H1 (cell line): ENCODE measurements around the gene CD72. TPM values are rescaled to one million over a fixed set of nuclear protein-coding genes. Genes with fewer than 3 reads are reported as not detected.
A peak's percentile ranks its signal among the peaks of the same experiment; 100 is the strongest.

Experiments
- CTCF ChIA-PET: fragments of 300-600 bp; sonication (Branson Sonifier 250); formaldehyde crosslinking; loops from one replicate; lab custom pipeline; 2021; ENCODE audit not compliant: partially characterized antibody; lab: Charles Lee
- POLR2A ChIA-PET: fragments of 300-600 bp; sonication (Branson Sonifier 250); formaldehyde crosslinking; loops from one replicate; lab custom pipeline; 2021; ENCODE audit warnings: inconsistent platforms; ENCODE audit not compliant: partially characterized antibody; lab: Charles Lee
- DNase-seq, 2 experiments: peaks; one replicate each; pipeline versions ENCODE4 v3.0.0 to v3.0.0-alpha.2; 2010 to 2022; ENCODE audit warnings: low spot score in 2 of 2, low read depth in 1 of 2, mixed read lengths in 1 of 2
- FAIRE-seq: peaks from 2 replicates; lab custom pipeline; 2011; peaks lifted over from hg19 to GRCh38; lab: Jason Lieb, UNC
- H2AFZ ChIP-seq: 2 replicates; pipeline ENCODE4 v1.8.1; 2012; ENCODE audit warnings: low read length, inconsistent platforms
- H2AK5ac ChIP-seq: 2 replicates; pipeline ENCODE4 v1.6.1; 2013; ENCODE audit warnings: low read depth, low read length
- H2BK120ac ChIP-seq: replicated peaks from 2 replicates; pipeline ENCODE3; 2013; ENCODE audit warnings: low read depth, low read length, inconsistent platforms
- H2BK12ac ChIP-seq: 2 replicates; pipeline ENCODE4 v1.6.1; 2013; ENCODE audit warnings: low read depth, low read length
- H2BK15ac ChIP-seq: 2 replicates; pipeline ENCODE4 v1.6.1; 2013; ENCODE audit warnings: low read length
- H2BK20ac ChIP-seq: 2 replicates; pipeline ENCODE4 v1.6.1; 2013; ENCODE audit warnings: low read length
- H2BK5ac ChIP-seq: 2 replicates; pipeline ENCODE4 v1.6.1; 2013; ENCODE audit warnings: low read depth, low read length
- H3K14ac ChIP-seq: 2 replicates; pipeline ENCODE4 v1.6.1; 2013; ENCODE audit warnings: inconsistent platforms; ENCODE audit not compliant: insufficient read length
- H3K18ac ChIP-seq: 2 replicates; pipeline ENCODE4 v1.6.1; 2013; ENCODE audit warnings: low read length; ENCODE audit errors: extremely low read depth
- H3K23ac ChIP-seq: 2 replicates; pipeline ENCODE4 v1.6.1; 2013; ENCODE audit warnings: inconsistent platforms; ENCODE audit not compliant: insufficient read length
- H3K23me2 ChIP-seq: 2 replicates; pipeline ENCODE4 v1.6.1; 2013; ENCODE audit warnings: low read depth, low read length
- H3K27ac ChIP-seq: 2 replicates; pipeline ENCODE4 v1.6.1; 2011; ENCODE audit warnings: low read depth, low read length, inconsistent platforms
- H3K27me3 ChIP-seq, 4 experiments: replicated peaks in 1 of 4; 1 replicate in 1 of 4; 2 replicates in 3 of 4; pipeline versions ENCODE4 v1.6.1 to v1.8.1; 2011 to 2013; ENCODE audit warnings: low read length in 3 of 4, mild to moderate bottlenecking in 3 of 4, inconsistent platforms in 2 of 4, mixed read lengths in 2 of 4, moderate library complexity in 1 of 4; ENCODE audit not compliant: control insufficient read depth in 3 of 4, insufficient read depth in 3 of 4; ENCODE audit errors: extremely low read depth in 1 of 4
- H3K36me3 ChIP-seq, 4 experiments: 2 replicates each; pipeline versions ENCODE4 v1.6.1 to v1.8.1; 2011 to 2013; ENCODE audit warnings: mild to moderate bottlenecking in 4 of 4, low read length in 3 of 4, moderate library complexity in 2 of 4, control low read depth in 1 of 4, inconsistent platforms in 1 of 4; ENCODE audit not compliant: insufficient read depth in 4 of 4, control insufficient read depth in 2 of 4
- H3K4ac ChIP-seq: replicated peaks from 2 replicates; pipeline ENCODE3; 2013; ENCODE audit warnings: low read length, low read depth, mixed read lengths, inconsistent platforms; ENCODE audit not compliant: insufficient read length
- H3K4me1 ChIP-seq, 4 experiments: replicated peaks in 1 of 4; 1 replicate in 1 of 4; 2 replicates in 3 of 4; pipeline versions ENCODE4 v1.6.1 to v1.8.1; 2011 to 2013; ENCODE audit warnings: low read length in 3 of 4, inconsistent platforms in 2 of 4, mixed read lengths in 1 of 4; ENCODE audit not compliant: insufficient read depth in 4 of 4, control insufficient read depth in 3 of 4
- H3K4me2 ChIP-seq, 2 experiments: 2 replicates each; pipeline versions ENCODE4 v1.6.1 to v1.8.1; 2011 to 2013; ENCODE audit warnings: low read depth in 2 of 2, low read length in 2 of 2, control low read depth in 1 of 2, inconsistent platforms in 1 of 2, mild to moderate bottlenecking in 1 of 2; ENCODE audit not compliant: insufficient read depth in 1 of 2
- H3K4me3 ChIP-seq, 4 experiments: fragments of 200-600, 300-600 bp in 1 of 4; sonication (generic), shearing (Covaris generic), sonication (Bioruptor Twin) in 1 of 4; 2 replicates each; pipeline versions ENCODE4 v1.5.1 to v1.8.1; 2011 to 2016; ENCODE audit warnings: low read length in 4 of 4, low read depth in 3 of 4, control low read depth in 2 of 4, inconsistent platforms in 2 of 4, mild to moderate bottlenecking in 2 of 4, mixed read lengths in 1 of 4, moderate library complexity in 1 of 4; ENCODE audit not compliant: insufficient read depth in 2 of 4; ENCODE audit errors: extremely low read depth in 1 of 4
- H3K56ac ChIP-seq: replicated peaks from 2 replicates; pipeline ENCODE3; 2013; ENCODE audit warnings: low read depth, mild to moderate bottlenecking, mixed read lengths, low read length, inconsistent platforms; ENCODE audit not compliant: insufficient read length
- H3K79me1 ChIP-seq: 2 replicates; pipeline ENCODE4 v1.6.1; 2013; ENCODE audit warnings: low read depth, low read length, control low read depth
- H3K79me2 ChIP-seq, 2 experiments: 2 replicates each; pipeline versions ENCODE4 v1.6.1 to v1.8.1; 2012 to 2013; ENCODE audit warnings: low read length in 2 of 2, mild to moderate bottlenecking in 2 of 2, inconsistent platforms in 1 of 2; ENCODE audit not compliant: insufficient read depth in 2 of 2, control insufficient read depth in 1 of 2
- H3K9ac ChIP-seq, 4 experiments: replicated peaks in 1 of 4; 1 replicate in 1 of 4; 2 replicates in 3 of 4; pipeline versions ENCODE4 v1.6.1 to v1.8.1; 2011 to 2013; ENCODE audit warnings: low read depth in 3 of 4, low read length in 3 of 4, control low read depth in 2 of 4, mild to moderate bottlenecking in 2 of 4, moderate library complexity in 2 of 4, inconsistent platforms in 1 of 4; ENCODE audit errors: extremely low read depth in 1 of 4
- H3K9me3 ChIP-seq, 2 experiments: 2 replicates each; pipeline versions ENCODE4 v1.6.1 to v1.8.1; 2012 to 2013; ENCODE audit warnings: mild to moderate bottlenecking in 2 of 2, moderate library complexity in 2 of 2, control low read depth in 1 of 2, inconsistent platforms in 1 of 2, low read depth in 1 of 2, low read length in 1 of 2, mixed read lengths in 1 of 2; ENCODE audit not compliant: insufficient read depth in 2 of 2
- H4K20me1 ChIP-seq, 2 experiments: replicated peaks in 1 of 2; 2 replicates each; pipeline versions ENCODE3 to v1.8.1; 2011 to 2013; ENCODE audit warnings: inconsistent platforms in 2 of 2, low read length in 2 of 2, mild to moderate bottlenecking in 1 of 2; ENCODE audit not compliant: insufficient read depth in 2 of 2, control insufficient read depth in 1 of 2
- H4K5ac ChIP-seq: 2 replicates; pipeline ENCODE4 v1.6.1; 2013; ENCODE audit warnings: low read length, low read depth, mixed read lengths, inconsistent platforms; ENCODE audit not compliant: insufficient read length
- H4K8ac ChIP-seq: 2 replicates; pipeline ENCODE4 v1.8.0; 2013; ENCODE audit warnings: mild to moderate bottlenecking, moderate library complexity, low read length, inconsistent platforms; ENCODE audit not compliant: insufficient read depth; ENCODE audit errors: extremely low read depth
- H4K91ac ChIP-seq: replicated peaks from 2 replicates; pipeline ENCODE3; 2013; ENCODE audit warnings: low read length, mixed read lengths, inconsistent platforms; ENCODE audit not compliant: insufficient read length
- CBX8 ChIP-seq: fragments of 300-800, 300-1000 bp; sonication (generic); IDR thresholded peaks from 2 replicates; pipeline ENCODE4 v1.7.1; 2016; ENCODE audit warnings: low read depth, low read length, borderline replicate concordance
- EP300 ChIP-seq, 2 experiments: IDR thresholded peaks; 1 replicate in 1 of 2; 2 replicates in 1 of 2; pipeline ENCODE4 v1.6.1; 2011 to 2012; ENCODE audit warnings: low read depth in 2 of 2, low read length in 2 of 2, mild to moderate bottlenecking in 2 of 2, borderline replicate concordance in 1 of 2, inconsistent platforms in 1 of 2, moderate library complexity in 1 of 2
- GTF2F1 ChIP-seq: IDR thresholded peaks from 2 replicates; pipeline ENCODE4 v1.6.1; 2012; ENCODE audit warnings: low read depth, low read length, improper control_type of control experiment, borderline replicate concordance
- HDAC2 ChIP-seq, 2 experiments: fragments of 300-600 bp in 1 of 2; sonication (generic) in 1 of 2; IDR thresholded peaks; 2 replicates each; pipeline ENCODE4 v1.6.1; 2011 to 2012; ENCODE audit warnings: low read depth in 2 of 2, low read length in 2 of 2, mild to moderate bottlenecking in 2 of 2, moderate library complexity in 2 of 2, borderline replicate concordance in 1 of 2, inconsistent platforms in 1 of 2
- JUN ChIP-seq: IDR thresholded peaks from 2 replicates; pipeline ENCODE4 v1.6.1; 2011; ENCODE audit warnings: low read depth, mild to moderate bottlenecking, improper control_type of control experiment, low read length
- KDM5A ChIP-seq: fragments of 200-600 bp; IDR thresholded peaks from 2 replicates; pipeline ENCODE4 v1.7.1; 2012; ENCODE audit warnings: mild to moderate bottlenecking, low read length, inconsistent platforms, mixed read lengths
- RXRA ChIP-seq: IDR thresholded peaks from 2 replicates; pipeline ENCODE4 v1.6.1; 2011; ENCODE audit warnings: low read depth, mild to moderate bottlenecking, low read length, moderate library complexity; ENCODE audit not compliant: insufficient read depth
- SIN3A ChIP-seq, 2 experiments: IDR thresholded peaks in 1 of 2; conservative IDR thresholded peaks in 1 of 2; 2 replicates each; pipeline ENCODE4 v1.6.1; 2011 to 2012; ENCODE audit warnings: low read length in 2 of 2, improper control_type of control experiment in 1 of 2, low read depth in 1 of 2, mild to moderate bottlenecking in 1 of 2
- SUZ12 ChIP-seq: fragments of 200-600 bp; sonication (generic); IDR thresholded peaks from 2 replicates; pipeline ENCODE4 v1.6.1; 2012; ENCODE audit warnings: mild to moderate bottlenecking, inconsistent platforms, low read length, moderate library complexity, mixed read lengths
- TBP ChIP-seq: IDR thresholded peaks from 2 replicates; pipeline ENCODE4 v1.6.1; 2011; ENCODE audit warnings: low read depth, low read length, improper control_type of control experiment
- USF2 ChIP-seq: IDR thresholded peaks from 2 replicates; pipeline ENCODE4 v1.6.1; 2011; ENCODE audit warnings: low read length, improper control_type of control experiment
- WGBS, 2 experiments: shearing (Covaris generic) in 1 of 2; methylation state at CpG; one replicate each; pipeline versions ENCODE4 v1.1.6 to v1.1.7; 2013 to 2015; ENCODE audit warnings: low lambda C conversion rate in 2 of 2, mixed read lengths in 2 of 2, inconsistent platforms in 1 of 2, low coverage in 1 of 2, missing lambda C conversion rate in 1 of 2; ENCODE audit not compliant: insufficient replicate concordance in 2 of 2, insufficient coverage in 1 of 2, insufficient read length in 1 of 2; ENCODE audit errors: extremely low coverage in 1 of 2, missing lambda C conversion rate in 1 of 2; 5-methylcytosine and 5-hydroxymethylcytosine counted together
- polyA plus RNA-seq, 7 experiments: library from polyadenylated mRNA; depleted of rRNA in 3 of 7; stranded (reverse) in 5 of 7; unstranded in 2 of 7; fragments of >200 nt in 5 of 7; fragments of 200-250 nt in 2 of 7; gene quantifications; 1 replicate in 5 of 7; 2 replicates in 1 of 7; 4 replicates in 1 of 7; pipeline versions ENCODE4 v1.2.1 to v1.2.3, GENCODE V29; 2011 to 2013; ENCODE audit warnings: missing spikeins in 2 of 7, mixed read lengths in 2 of 7
- total RNA-seq: library from RNA; stranded (reverse); fragmentation: NEBNext Ultra II Directional; extraction: Animal tissue kit (Norgen Biotek cat#: 25700); gene quantifications from 2 replicates; pipeline ENCODE4 v1.2.1, GENCODE V29; 2021

CD72 gene
- total and polyA plus RNA-seq, 2 of the 8 experiments (the other 6 are each of a cell fraction or from before 2014, with no cell fraction given) = 4.0 to 4.5 TPM

- FAIRE-seq = no peak
- Histone ChIP-seq H3K23ac (no peak overlapping the region), H3K4me2 (peak overlapping the region in 1 of 2 experiments; percentile 92; a peak in 1 of 4 replicates), H3K4me1 (peaks cover 0 to 2% (median under 1%) of the 10 kb centered on the region in 4 experiments; a peak in 5 of 7 replicates), H2AFZ (no peak overlapping the region), H3K4me3 (no peak overlapping the region), H3K27me3 (peaks cover 0 to 7% (median 0%) of the 10 kb centered on the region in 4 experiments; a peak in 1 of 7 replicates), H3K14ac (no peak overlapping the region), H3K79me2 (no peaks in the 10 kb centered on the region), H3K56ac (no peak overlapping the region), H4K20me1 (peaks cover 2 to 4% of the 10 kb centered on the region in 2 experiments), H2AK5ac (no peak overlapping the region), H4K91ac (no peak overlapping the region), H3K4ac (no peak overlapping the region), H4K5ac (no peak overlapping the region), H3K27ac (no peak overlapping the region), H2BK12ac (no peak overlapping the region), H4K8ac (no peak overlapping the region), H3K36me3 (peaks cover 0 to 11% (median under 1%) of the 10 kb centered on the region in 4 experiments; a peak in 4 of 8 replicates), H3K18ac (no peak overlapping the region), H2BK15ac (no peak overlapping the region), H3K23me2 (peaks cover 10% of the 10 kb centered on the region), H2BK5ac (no peak overlapping the region), H3K9ac (no peak overlapping the region), H3K9me3 (no peaks in the 10 kb centered on the region), H3K79me1 (no peaks in the 10 kb centered on the region), H2BK120ac (no peak overlapping the region), H2BK20ac (no peak overlapping the region)
- DNase-seq = no peak
- ChIA-PET CTCF (interaction anchor here (0.8 to 15.9 kb wide), 16 partner anchors 8 to 137 kb away, joined by 3 to 347 read pairs (median 4); partner anchors contain the start of genes ARHGEF39, CREB3, SIT1 and TESK1), POLR2A (interaction anchor here (0.6 to 7.9 kb wide), 7 partner anchors 9 to 75 kb away, joined by 3 to 84 read pairs (median 4); partner anchors contain the start of genes CREB3, TLN1 and TPM2)
- 90% methylated on average over 17 of the region's 17 CpGs; no CpG with 5 or more reads in 1 of the 2 experiments for WGBS, 2 experiments
- TF ChIP-seq KDM5A = no peak
- no peak for TF ChIP-seq SUZ12
- TF ChIP-seq RXRA = no peak
- no peak for TF ChIP-seq EP300 (IDR thresholded peaks at IDR 0.05; ENCODE audit: borderline replicate concordance in 1 of 2, low read depth in 2 of 2, low read length in 2 of 2)
- no peak for TF ChIP-seq CBX8
- TF ChIP-seq USF2 = no peak
- TF ChIP-seq SIN3A (conservative IDR thresholded peaks at IDR 0.05 in 1 of 2, IDR thresholded peaks at IDR 0.05 in 1 of 2; ENCODE audit: low read depth in 1 of 2, low read length in 2 of 2) = no peak
- no peak for TF ChIP-seq JUN
- TF ChIP-seq HDAC2 (IDR thresholded peaks at IDR 0.05; ENCODE audit: borderline replicate concordance in 1 of 2, low read depth in 2 of 2, low read length in 2 of 2) = no peak
- TF ChIP-seq GTF2F1 = no peak
- no peak for TF ChIP-seq TBP
Observed at GRCh38 chr9:35656348-35656747, 38.1 kb upstream of the CD72 start.
